ENCODE results near the gene CNBD2.

GRCh38 chr20:35994994-35995453, 26.6 kb downstream of the CNBD2 start:
- TF ChIP-seq EZH2 (IDR thresholded peaks at IDR 0.05; ENCODE audit: borderline replicate concordance, low read depth, low read length, poor library complexity, severe bottlenecking) (no peak), CTCF (conservative IDR thresholded peaks at IDR 0.05; ENCODE audit: low read depth, low read length) (peak; percentile 91)

Data from A673 (cell line).